ENCODE measurements around the gene IGFL2. TPM values are rescaled to one million over a fixed set of nuclear protein-coding genes. Genes with fewer than 3 reads are reported as not detected.

The IGFL2 gene
- total and polyA plus RNA-seq, 2 of the 4 experiments (the other 2 are of a cell fraction) = not detected

GRCh38 chr19:46144756-46145155 lies 3.3 kb upstream of the IGFL2 start:
- WGBS, 2 experiments (ENCODE audit: extremely low coverage in 2 of 2, insufficient read length in 1 of 2) = no CpG with 5 or more reads among the region's 3 CpGs
- Histone ChIP-seq H4K91ac (ENCODE audit: insufficient read depth, low read depth, low read length) (no peak overlapping the region), H2BK20ac (ENCODE audit: low read depth, low read length) (no peak overlapping the region), H3K9me3 (ENCODE audit: control insufficient read depth, insufficient read depth, low read length) (peaks cover 2% of the 10 kb centered on the region; the same call in 1 of the 2 replicates), H3K27ac (ENCODE audit: insufficient read depth, low read length) (no peak overlapping the region), H3K36me3 (ENCODE audit: control insufficient read depth, insufficient read depth, low read length) (no peaks in the 10 kb centered on the region), H3K18ac (ENCODE audit: low read depth, low read length) (no peak overlapping the region), H3K79me1 (ENCODE audit: low read depth in 1 of 2, low read length in 2 of 2) (no peaks in the 10 kb centered on the region), H2BK15ac (ENCODE audit: low read depth, low read length) (no peak overlapping the region), H2BK5ac (ENCODE audit: low read depth, low read length, poor library complexity, severe bottlenecking) (no peak overlapping the region), H2AFZ (replicated peaks; ENCODE audit: low read length, poor library complexity) (no peak overlapping the region), H3K56ac (ENCODE audit: extremely low read depth, insufficient read depth, low read length) (no peak overlapping the region), H3K27me3 (ENCODE audit: control insufficient read depth, insufficient read depth, low read length) (peaks cover 46% of the 10 kb centered on the region), H2AK9ac (replicated peaks; ENCODE audit: low read depth, low read length, poor library complexity) (no peak overlapping the region), H3K23ac (ENCODE audit: low read depth, low read length) (no peak overlapping the region), H3K14ac (replicated peaks; ENCODE audit: low read depth, low read length) (no peak overlapping the region), H2BK120ac (ENCODE audit: low read depth, low read length) (no peak overlapping the region), H4K20me1 (ENCODE audit: insufficient read depth, low read length) (no peaks in the 10 kb centered on the region), H3K9ac (ENCODE audit: low read depth, low read length) (no peak overlapping the region), H3K4me1 (ENCODE audit: control insufficient read depth, insufficient read depth, low read length) (no peaks in the 10 kb centered on the region), H4K8ac (ENCODE audit: low read depth in 2 of 2, low read length in 2 of 2) (no peak overlapping the region), H2AK5ac (ENCODE audit: low read depth, low read length) (no peak overlapping the region), H3K4ac (ENCODE audit: low read depth, low read length) (no peak overlapping the region), H3K4me2 (ENCODE audit: low read depth, low read length) (no peak overlapping the region), H3K4me3 (ENCODE audit: insufficient read depth, low read depth, low read length) (no peak overlapping the region), H3K9me1 (ENCODE audit: insufficient read depth, low read length) (no peaks in the 10 kb centered on the region), H4K5ac (ENCODE audit: low read depth, low read length) (no peak overlapping the region)
- ChIA-PET CTCF (no interaction called here), POLR2A (ENCODE audit: unreplicated experiment) (no interaction called here)
- ATAC-seq (ENCODE audit: low read depth) (no peak), DNase-seq (no peak)
- dilution Hi-C loops (cut with HindIII; ENCODE audit: low sequenced_read_pairs, unreplicated experiment) (no loop called here), intact Hi-C loops (cut with micrococcal nuclease) (no loop called here), in situ Hi-C loops (cut with MboI; ENCODE audit: low sequenced_read_pairs) (no loop called here)
- TF ChIP-seq POLR2A (IDR thresholded peaks at IDR 0.05; ENCODE audit: low read depth, low read length) (no peak), CTCF (conservative IDR thresholded peaks at IDR 0.05; ENCODE audit: low read depth, low read length) (no peak), FOS (IDR thresholded peaks at IDR 0.05; ENCODE audit: low read depth, low read length) (no peak), CEBPB (IDR thresholded peaks at IDR 0.05; ENCODE audit: low read depth, low read length) (no peak), RCOR1 (IDR thresholded peaks at IDR 0.05; ENCODE audit: insufficient replicate concordance, low read length) (no peak), MAFK (IDR thresholded peaks at IDR 0.05; ENCODE audit: low read depth, low read length) (no peak), NFE2L2 (IDR thresholded peaks at IDR 0.05; ENCODE audit: low read depth, low read length) (no peak), RFX5 (IDR thresholded peaks at IDR 0.05; ENCODE audit: low read depth, low read length) (no peak), BHLHE40 (IDR thresholded peaks at IDR 0.05; ENCODE audit: low read depth, low read length) (no peak), SMC3 (IDR thresholded peaks at IDR 0.05; ENCODE audit: low read depth, low read length) (no peak), RAD21 (IDR thresholded peaks at IDR 0.05; ENCODE audit: low read length) (no peak)
- TF ChIP-seq, protein P1, sequence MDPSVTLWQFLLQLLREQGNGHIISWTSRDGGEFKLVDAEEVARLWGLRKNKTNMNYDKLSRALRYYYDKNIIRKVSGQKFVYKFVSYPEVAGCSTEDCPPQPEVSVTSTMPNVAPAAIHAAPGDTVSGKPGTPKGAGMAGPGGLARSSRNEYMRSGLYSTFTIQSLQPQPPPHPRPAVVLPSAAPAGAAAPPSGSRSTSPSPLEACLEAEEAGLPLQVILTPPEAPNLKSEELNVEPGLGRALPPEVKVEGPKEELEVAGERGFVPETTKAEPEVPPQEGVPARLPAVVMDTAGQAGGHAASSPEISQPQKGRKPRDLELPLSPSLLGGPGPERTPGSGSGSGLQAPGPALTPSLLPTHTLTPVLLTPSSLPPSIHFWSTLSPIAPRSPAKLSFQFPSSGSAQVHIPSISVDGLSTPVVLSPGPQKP (IDR thresholded peaks at IDR 0.05; ENCODE audit: borderline replicate concordance, low read depth, low read length) = no peak
- no TSS peak for BruUV-seq (replicated peaks)

All from IMR-90 (cell line).